C1 segment of cervical spinal cord (tissue), 14 donors: ENCODE measurements around the gene SCNN1B.
"Not testable (repeated sequence)": the region's sequence is repeated elsewhere in the genome, so short reads cannot be mapped to it uniquely, and the experiment has no call there.

Experiments
- DNase-seq, 14 donors: peaks; one replicate each; lab custom pipeline; 2025; lab: John Stamatoyannopoulos, UW

SCNN1B gene, protein sequence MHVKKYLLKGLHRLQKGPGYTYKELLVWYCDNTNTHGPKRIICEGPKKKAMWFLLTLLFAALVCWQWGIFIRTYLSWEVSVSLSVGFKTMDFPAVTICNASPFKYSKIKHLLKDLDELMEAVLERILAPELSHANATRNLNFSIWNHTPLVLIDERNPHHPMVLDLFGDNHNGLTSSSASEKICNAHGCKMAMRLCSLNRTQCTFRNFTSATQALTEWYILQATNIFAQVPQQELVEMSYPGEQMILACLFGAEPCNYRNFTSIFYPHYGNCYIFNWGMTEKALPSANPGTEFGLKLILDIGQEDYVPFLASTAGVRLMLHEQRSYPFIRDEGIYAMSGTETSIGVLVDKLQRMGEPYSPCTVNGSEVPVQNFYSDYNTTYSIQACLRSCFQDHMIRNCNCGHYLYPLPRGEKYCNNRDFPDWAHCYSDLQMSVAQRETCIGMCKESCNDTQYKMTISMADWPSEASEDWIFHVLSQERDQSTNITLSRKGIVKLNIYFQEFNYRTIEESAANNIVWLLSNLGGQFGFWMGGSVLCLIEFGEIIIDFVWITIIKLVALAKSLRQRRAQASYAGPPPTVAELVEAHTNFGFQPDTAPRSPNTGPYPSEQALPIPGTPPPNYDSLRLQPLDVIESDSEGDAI

GRCh38 chr16:23302045-23302956 lies at the start of gene SCNN1B:
TSS of gene SCNN1B (plus strand) at chr16:23302302. CDS start at chr16:23348600, 46,298 bp downstream.
- DNase-seq: peak in 1 of 14 donors; percentile 14

DNA sequence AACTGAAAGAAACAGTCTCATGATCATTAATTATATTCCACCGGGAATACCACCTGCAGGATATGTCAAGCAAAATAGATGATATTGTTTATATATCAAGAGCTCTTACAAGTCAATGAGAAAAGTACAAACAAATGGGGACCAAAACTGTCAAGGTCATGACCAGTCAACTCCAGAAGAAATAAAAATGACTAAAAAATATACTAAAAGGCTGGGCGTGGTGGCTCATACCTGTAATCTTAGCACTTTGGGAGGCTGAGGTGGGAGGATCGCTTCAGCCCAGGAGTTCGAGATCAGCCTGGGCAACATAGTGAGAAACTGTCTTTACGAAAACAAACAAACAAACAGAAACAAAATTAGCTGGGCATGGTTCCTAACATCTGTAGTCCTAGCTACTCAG lies 49.8 kb upstream of the SCNN1B start:
- no peak for DNase-seq

DNA sequence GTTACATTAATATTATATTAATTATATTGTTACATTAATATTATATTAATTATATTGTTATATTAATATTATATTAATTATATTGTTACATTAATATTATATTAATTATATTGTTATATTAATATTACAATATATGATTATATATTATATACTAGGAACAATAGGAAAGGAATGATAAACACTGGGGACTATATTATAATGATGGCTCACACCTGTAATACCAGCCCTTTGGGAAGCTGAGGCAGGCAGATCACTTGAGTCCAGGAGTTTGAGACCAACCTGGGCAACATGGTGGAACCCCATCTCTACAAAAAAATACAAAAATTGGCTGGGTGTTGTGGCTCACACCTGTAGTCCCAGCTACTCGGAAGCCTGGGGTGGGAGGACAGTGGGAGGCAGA lies 48.5 kb upstream of the SCNN1B start:
- not testable (repeated sequence) for DNase-seq

- DNase-seq: no peak
Measured at GRCh38 chr16:23254338-23254737, 47.8 kb upstream of the SCNN1B start.

DNA sequence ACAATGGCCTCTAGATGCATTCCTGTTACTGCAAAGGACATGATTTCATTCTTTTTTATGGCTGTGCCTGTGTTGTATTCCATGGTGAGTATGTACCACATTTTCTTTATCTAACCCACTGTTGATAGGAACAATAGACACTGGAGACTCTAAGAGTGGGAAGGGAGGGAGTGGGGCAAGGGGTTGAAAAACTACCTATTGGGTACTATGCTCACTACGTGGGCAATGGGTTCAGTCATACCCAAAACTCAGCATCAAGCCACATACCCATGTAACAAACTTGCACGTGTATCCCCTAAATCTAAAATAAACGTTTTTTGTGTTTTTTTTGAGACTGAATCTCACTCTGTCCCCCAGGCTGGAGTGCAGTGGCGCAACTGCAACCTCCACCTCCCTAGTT lies 47.1 kb upstream of the SCNN1B start:
- no peak for DNase-seq

DNA sequence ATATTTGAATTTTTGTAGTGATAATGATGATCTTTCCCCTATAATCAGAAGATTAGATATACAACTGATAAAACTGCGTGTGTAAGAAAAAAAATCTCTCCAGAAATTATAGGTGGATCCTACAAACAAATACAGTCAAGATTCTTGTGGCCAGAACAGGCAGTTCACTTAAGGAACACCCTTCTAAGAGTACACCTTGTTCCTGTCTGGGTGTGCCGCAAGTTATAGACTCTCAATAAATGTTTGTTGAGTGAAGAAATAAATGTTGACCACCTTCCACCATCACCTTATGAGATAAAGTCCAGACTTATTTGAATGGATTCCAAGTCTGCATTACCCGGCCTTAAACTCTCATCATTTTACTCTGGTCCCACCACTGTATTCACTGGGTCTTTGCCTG lies 45.7 kb upstream of the SCNN1B start:
- DNase-seq: no peak

GRCh38 chr16:23257682-23258081 lies 44.4 kb upstream of the SCNN1B start:
- no peak for DNase-seq

- no peak for DNase-seq
Measured at GRCh38 chr16:23258919-23259237, 43.2 kb upstream of the SCNN1B start.

- no peak for DNase-seq
Measured at GRCh38 chr16:23267647-23268046, 34.5 kb upstream of the SCNN1B start.

DNA sequence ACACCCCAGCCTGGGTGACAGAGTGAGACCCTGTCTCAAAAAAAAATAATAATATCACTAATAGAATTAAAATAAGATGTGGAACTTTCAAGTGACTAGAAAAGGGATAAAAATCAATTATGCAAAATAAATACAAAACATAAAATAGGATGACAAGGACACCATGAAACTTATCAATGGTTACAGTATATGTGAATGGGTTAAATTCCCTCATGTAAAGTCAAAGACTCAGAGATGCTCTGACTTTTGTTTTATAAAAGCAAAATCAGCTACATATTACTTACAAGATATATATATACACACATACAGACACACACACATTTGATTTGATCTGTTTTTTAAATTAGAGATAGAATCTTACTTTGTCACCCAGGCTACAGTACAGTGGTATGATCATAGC lies 33.5 kb upstream of the SCNN1B start:
- no peak for DNase-seq

GRCh38 chr16:23269248-23269953 lies 32.7 kb upstream of the SCNN1B start:
- DNase-seq: no peak

- no peak for DNase-seq
Measured at GRCh38 chr16:23270654-23271053, 31.4 kb upstream of the SCNN1B start.

DNA sequence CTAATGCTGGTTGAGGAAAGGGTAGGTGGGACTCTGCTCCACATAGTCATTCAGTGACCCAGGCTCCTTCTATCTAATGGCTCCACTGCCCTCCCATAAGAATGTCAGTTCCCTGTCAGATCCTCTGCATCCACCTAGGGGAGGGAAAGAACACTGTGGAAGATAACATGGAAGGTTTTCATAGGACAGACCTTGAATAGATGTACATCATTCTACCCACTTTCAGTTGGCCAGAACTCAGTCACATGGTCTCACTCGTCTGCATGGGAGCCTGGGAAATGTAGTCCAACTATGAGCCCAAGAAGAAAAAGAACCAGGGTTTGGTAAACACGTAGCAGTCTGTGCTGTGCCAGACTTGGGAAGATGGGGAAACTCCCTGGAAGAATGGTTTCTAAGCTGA lies 27.1 kb upstream of the SCNN1B start:
- no peak for DNase-seq

DNA sequence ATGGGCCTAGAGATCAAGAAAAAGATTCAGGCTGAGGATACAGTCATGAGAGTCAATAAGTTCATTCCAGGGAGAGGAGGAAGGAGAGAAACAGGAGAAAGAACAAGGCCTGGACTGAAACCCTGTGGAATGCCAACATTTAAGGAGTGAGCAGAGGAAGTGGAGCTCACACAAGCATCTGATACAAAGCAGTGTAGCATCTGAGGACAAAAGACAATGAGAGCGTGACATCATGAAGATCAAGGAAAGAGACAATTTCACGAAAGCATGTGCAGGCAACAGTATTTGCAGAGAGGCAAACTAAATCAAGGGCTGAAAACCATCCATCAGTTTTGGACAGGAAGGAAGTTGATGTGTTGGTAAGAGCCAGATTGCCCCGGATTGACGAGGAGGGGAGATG lies 25.3 kb upstream of the SCNN1B start:
- no peak for DNase-seq

- DNase-seq: no peak
Measured at GRCh38 chr16:23278031-23278430, 24.1 kb upstream of the SCNN1B start.

DNA sequence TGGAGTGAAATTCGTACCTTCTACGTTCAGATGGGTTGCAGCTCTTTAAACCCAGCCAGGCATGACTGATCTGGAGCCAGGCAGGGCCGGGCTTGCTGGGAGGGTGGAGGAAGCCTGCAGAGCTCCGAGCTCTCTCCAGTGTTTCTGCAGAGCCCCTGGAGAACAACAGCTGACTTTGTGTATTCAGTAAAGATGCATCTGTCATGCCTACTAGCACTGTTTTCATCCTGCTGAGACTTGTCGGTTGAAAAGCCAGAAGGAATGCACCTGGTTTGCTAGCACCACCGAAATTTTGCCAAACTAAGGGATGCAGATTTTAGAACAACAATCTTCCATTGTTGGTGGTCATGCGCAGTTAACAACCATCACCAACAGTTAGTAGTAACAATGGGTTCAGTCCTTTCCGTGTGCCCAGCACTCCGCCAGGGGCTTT lies 22.4 kb upstream of the SCNN1B start:
- DNase-seq: peak in 12 of 14 donors; percentile 6 to 57 (median 34)

DNA sequence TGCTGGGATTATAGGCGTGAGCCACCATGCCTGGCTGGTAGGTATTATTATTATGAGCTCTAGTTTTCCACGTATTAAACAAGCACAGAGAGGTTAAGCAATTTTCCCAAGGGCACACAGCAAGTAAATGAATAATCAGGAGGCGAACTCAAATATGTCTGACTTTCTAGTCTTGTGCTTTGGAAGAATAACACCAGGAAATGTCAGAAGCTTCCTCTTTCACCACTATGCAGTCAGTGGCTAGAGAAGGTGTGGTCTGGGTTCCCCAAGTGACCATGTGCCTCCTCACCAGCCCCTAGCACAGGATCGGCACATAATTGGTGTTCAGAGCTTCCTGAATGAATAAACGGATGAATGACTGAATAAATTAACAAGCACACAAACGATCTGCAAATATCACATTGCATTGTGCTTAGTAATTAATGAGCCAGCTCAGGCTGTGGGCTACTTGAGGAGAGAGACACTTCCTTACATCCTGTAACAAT lies 21.6 kb upstream of the SCNN1B start:
- no peak for DNase-seq

- no peak for DNase-seq
Measured at GRCh38 chr16:23282568-23282967, 19.5 kb upstream of the SCNN1B start.

DNA sequence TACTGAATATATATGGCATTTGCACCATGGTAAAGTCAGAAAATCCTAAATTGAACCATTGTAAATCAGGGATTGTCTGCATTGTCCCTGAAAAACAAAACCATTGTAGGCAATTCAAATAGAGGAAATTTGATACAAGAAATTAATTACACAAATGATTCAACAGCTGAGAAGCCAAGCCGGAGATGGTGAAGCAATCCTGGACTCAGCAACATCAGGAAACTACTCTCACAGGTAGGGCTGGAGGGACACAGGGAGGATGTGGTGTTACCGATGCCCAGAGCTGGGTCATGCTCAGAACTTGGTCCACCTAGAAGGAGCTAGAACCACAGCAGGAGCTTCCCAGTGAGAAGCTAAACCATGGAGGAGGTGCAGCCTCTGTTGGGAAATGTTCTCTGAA lies 18.5 kb upstream of the SCNN1B start:
- DNase-seq: no peak

DNA sequence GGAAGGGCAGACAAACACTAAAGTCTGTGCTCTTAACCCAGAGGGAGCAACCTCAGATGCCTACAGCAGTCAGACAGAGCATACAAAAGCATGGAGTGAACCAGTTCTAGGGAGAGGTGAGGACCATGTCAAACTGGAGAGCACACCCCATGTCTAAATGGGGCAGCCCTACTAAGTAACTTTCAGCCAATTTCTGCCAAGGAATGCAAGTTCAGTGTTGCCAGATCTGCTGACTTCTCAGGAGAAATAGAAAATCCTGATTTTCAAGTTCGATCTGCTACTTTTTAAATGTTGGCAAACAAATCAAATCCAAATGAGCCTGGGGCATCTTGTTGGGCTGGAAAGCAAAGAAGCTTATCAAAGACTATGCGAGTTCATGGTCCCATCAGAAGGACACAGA lies 17.5 kb upstream of the SCNN1B start:
- DNase-seq: no peak

- no peak for DNase-seq
Measured at GRCh38 chr16:23286131-23286532, 16.0 kb upstream of the SCNN1B start.
